Ishikawa (cell line): Measurements from ENCODE around the gene ANKRD6.

ENCODE experiments used
- CEBPB ChIP-seq: IDR thresholded peaks from 2 replicates; pipeline ENCODE4 v1.6.1; 2012
- CREB1 ChIP-seq: IDR thresholded peaks from 2 replicates; pipeline ENCODE4 v1.6.1; 2012; ENCODE audit warnings: low read depth
- EGR1 ChIP-seq: IDR thresholded peaks from 2 replicates; pipeline ENCODE4 v1.6.1; 2012
- EP300 ChIP-seq: IDR thresholded peaks from 2 replicates; pipeline ENCODE4 v1.6.1; 2012; ENCODE audit warnings: borderline replicate concordance
- FOXM1 ChIP-seq: IDR thresholded peaks from 2 replicates; pipeline ENCODE4 v1.6.1; 2012; ENCODE audit warnings: low read depth, borderline replicate concordance
- MAX ChIP-seq: IDR thresholded peaks from 2 replicates; pipeline ENCODE4 v1.6.1; 2012
- NFIC ChIP-seq: IDR thresholded peaks from 2 replicates; pipeline ENCODE4 v1.6.1; 2012
- RAD21 ChIP-seq: IDR thresholded peaks from 2 replicates; pipeline ENCODE4 v1.6.1; 2012; ENCODE audit warnings: low read depth
- REST ChIP-seq: IDR thresholded peaks from 2 replicates; pipeline ENCODE4 v1.6.1; 2012; ENCODE audit warnings: low read depth, mild to moderate bottlenecking
- TAF1 ChIP-seq: IDR thresholded peaks from 2 replicates; pipeline ENCODE4 v1.6.1; 2012; ENCODE audit warnings: low read depth, mild to moderate bottlenecking
- TCF12 ChIP-seq: IDR thresholded peaks from 2 replicates; pipeline ENCODE4 v1.6.1; 2012; ENCODE audit warnings: low read depth
- TEAD4 ChIP-seq: IDR thresholded peaks from 2 replicates; pipeline ENCODE4 v1.6.1; 2012
- USF1 ChIP-seq: IDR thresholded peaks from 2 replicates; pipeline ENCODE4 v1.6.1; 2012
- YY1 ChIP-seq: IDR thresholded peaks from 2 replicates; pipeline ENCODE4 v1.6.1; 2012; ENCODE audit warnings: low read depth
- ZBTB7A ChIP-seq: IDR thresholded peaks from 2 replicates; pipeline ENCODE4 v1.6.1; 2012; ENCODE audit warnings: low read depth

The ANKRD6 gene

GRCh38 chr6:89440200-89440599, 7.2 kb downstream of the ANKRD6 start:
- no peak for TF ChIP-seq TAF1
- no peak for TF ChIP-seq CEBPB
- TF ChIP-seq NFIC = no peak
- no peak for TF ChIP-seq EP300
- no peak for TF ChIP-seq EGR1
- no peak for TF ChIP-seq USF1
- TF ChIP-seq RAD21 = no peak
- no peak for TF ChIP-seq MAX

- TF ChIP-seq TAF1 (no peak), TEAD4 (no peak), CREB1 (no peak), FOXM1 (no peak), EGR1 (no peak), ZBTB7A (no peak), RAD21 (no peak), EP300 (no peak)
Measured at GRCh38 chr6:89443658-89444057, 10.7 kb downstream of the ANKRD6 start.

- no peak for TF ChIP-seq TAF1
- TF ChIP-seq CEBPB = no peak
- TF ChIP-seq USF1 = no peak
- no peak for TF ChIP-seq FOXM1
- no peak for TF ChIP-seq TCF12
- TF ChIP-seq NFIC = no peak
- TF ChIP-seq ZBTB7A = no peak
- TF ChIP-seq MAX = no peak
- TF ChIP-seq EGR1 = no peak
Measured at GRCh38 chr6:89449193-89449592, 16.2 kb downstream of the ANKRD6 start.

- TF ChIP-seq USF1 = no peak
- TF ChIP-seq MAX = no peak
- TF ChIP-seq REST = no peak
- no peak for TF ChIP-seq YY1
- no peak for TF ChIP-seq ZBTB7A
- TF ChIP-seq RAD21 = no peak
- no peak for TF ChIP-seq CREB1
- TF ChIP-seq CEBPB = no peak
- TF ChIP-seq FOXM1 = no peak
- TF ChIP-seq TEAD4 = no peak
- no peak for TF ChIP-seq TCF12
- TF ChIP-seq EGR1 = no peak
- TF ChIP-seq EP300 = no peak
- TF ChIP-seq TAF1 = no peak
- TF ChIP-seq NFIC = no peak
Measured at GRCh38 chr6:89452281-89452680, 19.3 kb downstream of the ANKRD6 start.

- TF ChIP-seq CEBPB = no peak
- no peak for TF ChIP-seq ZBTB7A
- no peak for TF ChIP-seq TEAD4
- no peak for TF ChIP-seq EP300
- no peak for TF ChIP-seq REST
- TF ChIP-seq USF1 = no peak
- no peak for TF ChIP-seq FOXM1
- no peak for TF ChIP-seq TAF1
- no peak for TF ChIP-seq EGR1
- no peak for TF ChIP-seq CREB1
- TF ChIP-seq RAD21 = no peak
- no peak for TF ChIP-seq YY1
- TF ChIP-seq NFIC = no peak
- TF ChIP-seq MAX = no peak
Measured at GRCh38 chr6:89454300-89454699, 21.3 kb downstream of the ANKRD6 start.
